Activated CD4-positive, alpha-beta T cell treated with anti-CD3 and anti-CD28 coated beads, Interleukin-2, amount 10 ng/mL, durations not matched to agents 24 days and 14 days (primary cell): Measurements from ENCODE around the gene RPP14. TPM values are rescaled to one million over a fixed set of nuclear protein-coding genes. Genes with fewer than 3 reads are reported as not detected.

Source experiments
- DNase-seq: peaks from one replicate; pipeline ENCODE4 v3.0.0; 2022
- H3K27ac Mint-ChIP-seq: one replicate; pipeline ENCODE4 v1.8.0; 2022; ENCODE audit warnings: mild to moderate bottlenecking, mixed read lengths
- H3K27me3 Mint-ChIP-seq: one replicate; pipeline ENCODE4 v1.8.0; 2022; ENCODE audit warnings: mixed read lengths
- H3K36me3 Mint-ChIP-seq: one replicate; pipeline ENCODE4 v1.8.0; 2022; ENCODE audit warnings: low read depth, mild to moderate bottlenecking, mixed read lengths
- H3K4me1 Mint-ChIP-seq: one replicate; pipeline ENCODE4 v1.8.0; 2021; ENCODE audit warnings: mixed read lengths
- H3K4me3 Mint-ChIP-seq: one replicate; pipeline ENCODE4 v1.8.0; 2022; ENCODE audit warnings: mild to moderate bottlenecking, moderate library complexity, mixed read lengths
- H3K9me3 Mint-ChIP-seq: one replicate; pipeline ENCODE4 v1.8.0; 2021; ENCODE audit warnings: mixed read lengths
- intact Hi-C: fragments of 100-400 bp; cut with micrococcal nuclease; formaldehyde crosslinking; loops from one replicate; pipeline ENCODE4 v1.15.1; 2023
- total RNA-seq: library from RNA; stranded (reverse); gene quantifications from 2 replicates; pipeline ENCODE4 v1.2.3, GENCODE V29; 2022

Gene RPP14
- total RNA-seq, 1 donor from 2014 or later: 25.2 TPM

GRCh38 chr3:58299839-58300516, 6.1 kb upstream of the RPP14 start:
- Mint-ChIP-seq H3K27me3 (peaks cover 18% of the 10 kb centered on the region), H3K9me3 (no peaks in the 10 kb centered on the region), H3K4me3 (no peak overlapping the region), H3K27ac (no peak overlapping the region), H3K4me1 (no peaks in the 10 kb centered on the region), H3K36me3 (no peaks in the 10 kb centered on the region)
- DNase-seq: no peak
- intact Hi-C loops: loop anchor here (1.0 to 10.0 kb wide), 2 partner anchors 113 to 295 kb away; partner anchors contain the start of gene FLNB

GRCh38 chr3:58307639-58308215, 1.7 kb downstream of the RPP14 start:
- intact Hi-C loops: loop anchor here (1.0 to 10.0 kb wide), 5 partner anchors 45 to 325 kb away; partner anchors contain the start of gene FLNB
- Mint-ChIP-seq H3K4me1 (peaks cover 22% of the 10 kb centered on the region), H3K27ac (peak overlapping the region; percentile 99), H3K36me3 (peaks cover 37% of the 10 kb centered on the region), H3K27me3 (peaks cover 2% of the 10 kb centered on the region), H3K4me3 (peak overlapping the region; percentile 98), H3K9me3 (no peaks in the 10 kb centered on the region)
- DNase-seq: peak; percentile 83

GRCh38 chr3:58308728-58309127, 2.7 kb downstream of the RPP14 start:
- H3K36me3 Mint-ChIP-seq: peaks cover 43% of the 10 kb centered on the region
- no peak for DNase-seq
- H3K9me3 Mint-ChIP-seq: no peaks in the 10 kb centered on the region
- no peaks in the 10 kb centered on the region for H3K27me3 Mint-ChIP-seq
- H3K27ac Mint-ChIP-seq: peak overlapping the region; percentile 32
- intact Hi-C loops: loop anchor here (1.0 to 10.0 kb wide), 3 partner anchors 44 to 324 kb away; partner anchors contain the start of gene FLNB
- peaks cover 22% of the 10 kb centered on the region for H3K4me1 Mint-ChIP-seq
- no peak overlapping the region for H3K4me3 Mint-ChIP-seq

GRCh38 chr3:58317811-58318210, 11.8 kb downstream of the RPP14 start:
- intact Hi-C loops: no loop called here
- no peaks in the 10 kb centered on the region for H3K9me3 Mint-ChIP-seq
- H3K4me1 Mint-ChIP-seq: peaks cover 3% of the 10 kb centered on the region
- no peaks in the 10 kb centered on the region for H3K27me3 Mint-ChIP-seq
- H3K27ac Mint-ChIP-seq: no peak overlapping the region
- peaks cover 52% of the 10 kb centered on the region for H3K36me3 Mint-ChIP-seq
- DNase-seq: no peak
- no peak overlapping the region for H3K4me3 Mint-ChIP-seq

GRCh38 chr3:58321791-58322190, 15.7 kb downstream of the RPP14 start:
- peaks cover 29% of the 10 kb centered on the region for H3K36me3 Mint-ChIP-seq
- no peaks in the 10 kb centered on the region for H3K27me3 Mint-ChIP-seq
- peaks cover 28% of the 10 kb centered on the region for H3K4me1 Mint-ChIP-seq
- H3K27ac Mint-ChIP-seq: no peak overlapping the region
- no peak overlapping the region for H3K4me3 Mint-ChIP-seq
- intact Hi-C loops: loop anchor here (1.0 to 5.0 kb wide), 5 partner anchors 93 to 311 kb away; partner anchors contain the start of gene PDHB
- H3K9me3 Mint-ChIP-seq: no peaks in the 10 kb centered on the region
- no peak for DNase-seq

- Mint-ChIP-seq H3K4me3 (no peak overlapping the region), H3K4me1 (peaks cover 28% of the 10 kb centered on the region), H3K27ac (no peak overlapping the region), H3K27me3 (no peaks in the 10 kb centered on the region), H3K36me3 (peaks cover 22% of the 10 kb centered on the region), H3K9me3 (no peaks in the 10 kb centered on the region)
- DNase-seq: no peak
- intact Hi-C loops: loop anchor here (5.0 kb wide), 3 partner anchors 110 to 310 kb away; partner anchors contain the start of gene PDHB
Measured at GRCh38 chr3:58322793-58323192, 16.7 kb downstream of the RPP14 start.

- Mint-ChIP-seq H3K27ac (peak overlapping the region; percentile 90), H3K4me1 (peaks cover 28% of the 10 kb centered on the region), H3K27me3 (no peaks in the 10 kb centered on the region), H3K36me3 (peaks cover 18% of the 10 kb centered on the region), H3K9me3 (no peaks in the 10 kb centered on the region), H3K4me3 (peak overlapping the region; percentile 67)
- no peak for DNase-seq
- intact Hi-C loops: loop anchor here (1.0 to 5.0 kb wide), 6 partner anchors 12 to 309 kb away; partner anchors contain the start of genes HTD2, PDHB and RPP14
Measured at GRCh38 chr3:58323529-58324390, 17.7 kb downstream of the RPP14 start.

GRCh38 chr3:58324391-58325390, 18.6 kb downstream of the RPP14 start:
- Mint-ChIP-seq H3K27me3 (no peaks in the 10 kb centered on the region), H3K4me3 (peak overlapping the region; percentile 67), H3K9me3 (no peaks in the 10 kb centered on the region), H3K27ac (peak overlapping the region; percentile 90), H3K4me1 (peaks cover 28% of the 10 kb centered on the region), H3K36me3 (peaks cover 14% of the 10 kb centered on the region)
- DNase-seq: peak; percentile 73
- intact Hi-C loops: loop anchor here (1.0 to 5.0 kb wide), 6 partner anchors 11 to 308 kb away; partner anchors contain the start of genes HTD2, PDHB and RPP14

GRCh38 chr3:58325525-58325992, 19.5 kb downstream of the RPP14 start:
- Mint-ChIP-seq H3K27me3 (no peaks in the 10 kb centered on the region), H3K36me3 (peaks cover 10% of the 10 kb centered on the region), H3K4me3 (peak overlapping the region; percentile 23), H3K4me1 (peaks cover 28% of the 10 kb centered on the region), H3K9me3 (no peaks in the 10 kb centered on the region), H3K27ac (peak overlapping the region; percentile 90)
- no peak for DNase-seq
- intact Hi-C loops: no loop called here

- intact Hi-C loops: no loop called here
- H3K4me3 Mint-ChIP-seq: no peak overlapping the region
- H3K4me1 Mint-ChIP-seq: peaks cover 33% of the 10 kb centered on the region
- H3K9me3 Mint-ChIP-seq: no peaks in the 10 kb centered on the region
- H3K27ac Mint-ChIP-seq: peak overlapping the region; percentile 47
- DNase-seq: no peak
- peaks cover 7% of the 10 kb centered on the region for H3K36me3 Mint-ChIP-seq
- H3K27me3 Mint-ChIP-seq: no peaks in the 10 kb centered on the region
Measured at GRCh38 chr3:58326267-58326900, 20.3 kb downstream of the RPP14 start.

GRCh38 chr3:58329150-58329921, 23.3 kb downstream of the RPP14 start:
- DNase-seq: no peak
- no peaks in the 10 kb centered on the region for H3K9me3 Mint-ChIP-seq
- peaks cover 5% of the 10 kb centered on the region for H3K36me3 Mint-ChIP-seq
- H3K4me3 Mint-ChIP-seq: no peak overlapping the region
- no peak overlapping the region for H3K27ac Mint-ChIP-seq
- no peaks in the 10 kb centered on the region for H3K27me3 Mint-ChIP-seq
- intact Hi-C loops: no loop called here
- peaks cover 35% of the 10 kb centered on the region for H3K4me1 Mint-ChIP-seq
